Stimulated activated CD8-positive, alpha-beta memory T cell treated with anti-CD3 and anti-CD28 coated beads, Interleukin-12 subunit alpha, Interleukin-12 subunit beta, amount 100 ng/mL, for 24 hours (primary cell): ENCODE measurements around the gene AGER.
A peak's percentile ranks its signal among the peaks of the same experiment; 100 is the strongest.

Source experiments
- DNase-seq: peaks from one replicate; pipeline ENCODE4 v3.0.0-alpha.2; 2020; ENCODE audit errors: extremely low read depth

The AGER gene

GRCh38 chr6:32168807-32169591, 15.1 kb downstream of the AGER start:
- no peak for DNase-seq

GRCh38 chr6:32168350-32168749, 15.7 kb downstream of the AGER start:
- DNase-seq, result no peak

- DNase-seq, result no peak
These were observed 16.2 kb downstream of the AGER start for GRCh38 chr6:32167761-32168262.

- DNase-seq, result no peak
These were observed 16.8 kb downstream of the AGER start for GRCh38 chr6:32167154-32167760.

GRCh38 chr6:32166411-32167061, 17.5 kb downstream of the AGER start:
- no peak for DNase-seq

- no peak for DNase-seq
These were observed 19.8 kb downstream of the AGER start, which contains the start of gene EGFL8 for GRCh38 chr6:32164295-32164694. Gene EGFL8, plus strand, starts transcription at chr6:32164595. Its CDS starts 1,571 bp downstream, at chr6:32166166.

GRCh38 chr6:32163559-32164258, 20.3 kb downstream of the AGER start:
- no peak for DNase-seq

GRCh38 chr6:32158052-32158451, 26.0 kb downstream of the AGER start:
- DNase-seq, result no peak

GRCh38 chr6:32156891-32157290, 27.2 kb downstream of the AGER start:
- no peak for DNase-seq

- DNase-seq, result no peak
These were observed 29.4 kb downstream of the AGER start for GRCh38 chr6:32154514-32155161.

- DNase-seq, result peak; percentile 67
These were observed 30.2 kb downstream of the AGER start, which contains the start of gene PPT2 for GRCh38 chr6:32153564-32154513. Gene PPT2, plus strand, starts transcription at chr6:32154141. Its CDS starts 454 bp downstream, at chr6:32154595.

GRCh38 chr6:32152769-32153563, 31.1 kb downstream of the AGER start:
- DNase-seq, result no peak

- DNase-seq, result no peak
These were observed 31.9 kb downstream of the AGER start, which contains the start of gene PRRT1 for GRCh38 chr6:32151863-32152768. Gene PRRT1, minus strand, starts transcription at chr6:32151939. Its CDS starts 112 bp downstream, at chr6:32151827.

GRCh38 chr6:32151181-32151862, 32.7 kb downstream of the AGER start:
- no peak for DNase-seq

- no peak for DNase-seq
These were observed 33.9 kb downstream of the AGER start for GRCh38 chr6:32149932-32150870.

- DNase-seq, result no peak
These were observed 34.8 kb downstream of the AGER start for GRCh38 chr6:32149092-32149755.
